ENCODE data around the gene PML. TPM values are rescaled to one million over a fixed set of nuclear protein-coding genes. Genes with fewer than 3 reads are reported as not detected.

PML gene
- total RNA-seq, 2 experiments from 2014 or later = 133 to 138 TPM

GRCh38 chr15:74032046-74032445, 37.5 kb downstream of the PML start:
- Mint-ChIP-seq H3K4me1 (no peaks in the 10 kb centered on the region), H3K27ac (no peak overlapping the region), H3K9me3 (no peaks in the 10 kb centered on the region), H3K27me3 (no peaks in the 10 kb centered on the region), H3K4me3 (no peak overlapping the region), H3K36me3 (ENCODE audit: low read depth) (peaks cover 61% of the 10 kb centered on the region)
- CTCF ChIA-PET = interaction anchor here (1.3 kb wide), 1 partner anchor 59 kb away, joined by 5 read pairs; no protein-coding TSS in a partner anchor
- POLR2A ChIA-PET = no interaction called here
- no peak for DNase-seq

- H3K4me3 Mint-ChIP-seq = no peak overlapping the region
- POLR2A ChIA-PET = no interaction called here
- H3K27ac Mint-ChIP-seq = no peak overlapping the region
- no peaks in the 10 kb centered on the region for H3K9me3 Mint-ChIP-seq
- CTCF ChIA-PET = interaction anchor here (1.3 kb wide), 1 partner anchor 60 kb away, joined by 5 read pairs; no protein-coding TSS in a partner anchor
- H3K36me3 Mint-ChIP-seq (ENCODE audit: low read depth) = peaks cover 69% of the 10 kb centered on the region
- H3K27me3 Mint-ChIP-seq = no peaks in the 10 kb centered on the region
- no peaks in the 10 kb centered on the region for H3K4me1 Mint-ChIP-seq
- no peak for DNase-seq
Measured at GRCh38 chr15:74032606-74033561, 38.4 kb downstream of the PML start.

- DNase-seq = no peak
- Mint-ChIP-seq H3K36me3 (ENCODE audit: low read depth) (peaks cover 68% of the 10 kb centered on the region), H3K27ac (no peak overlapping the region), H3K27me3 (no peaks in the 10 kb centered on the region), H3K9me3 (no peaks in the 10 kb centered on the region), H3K4me1 (no peaks in the 10 kb centered on the region), H3K4me3 (no peak overlapping the region)
- CTCF ChIA-PET = no interaction called here
- POLR2A ChIA-PET = no interaction called here
Measured at GRCh38 chr15:74034206-74034755, 39.8 kb downstream of the PML start.

DNA sequence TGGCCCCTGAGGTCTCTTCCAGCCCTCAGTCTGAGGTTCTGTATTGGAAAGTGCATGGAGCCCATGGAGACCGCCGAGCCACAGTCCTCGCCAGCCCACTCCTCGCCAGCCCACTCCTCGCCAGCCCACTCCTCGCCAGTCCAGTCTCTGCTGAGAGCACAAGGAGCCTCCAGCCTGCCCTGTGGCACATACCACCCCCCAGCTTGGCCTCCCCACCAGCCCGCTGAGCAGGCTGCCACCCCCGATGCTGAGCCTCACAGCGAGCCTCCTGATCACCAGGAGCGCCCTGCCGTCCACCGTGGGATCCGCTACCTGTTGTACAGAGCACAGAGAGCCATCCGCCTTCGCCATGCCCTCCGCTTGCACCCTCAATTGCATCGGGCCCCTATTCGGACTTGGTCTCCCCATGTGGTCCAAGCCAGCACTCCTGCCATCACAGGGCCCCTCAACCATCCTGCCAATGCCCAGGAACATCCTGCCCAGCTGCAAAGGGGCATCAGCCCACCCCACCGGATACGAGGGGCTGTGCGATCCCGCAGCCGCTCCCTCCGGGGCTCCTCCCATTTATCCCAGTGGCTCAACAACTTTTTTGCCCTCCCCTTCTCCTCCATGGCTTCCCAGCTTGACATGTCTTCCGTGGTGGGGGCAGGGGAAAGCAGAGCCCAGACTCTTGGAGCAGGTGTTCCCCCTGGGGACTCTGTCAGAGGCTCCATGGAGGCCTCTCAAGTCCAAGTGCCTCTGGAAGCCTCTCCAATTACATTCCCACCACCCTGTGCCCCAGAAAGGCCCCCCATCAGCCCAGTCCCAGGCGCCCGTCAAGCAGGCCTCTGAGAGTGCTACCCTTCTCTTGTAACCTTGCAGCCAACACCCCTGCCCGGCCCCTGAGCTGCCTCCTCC, 40.9 kb downstream of the PML start:
- CTCF ChIA-PET = interaction anchor here (0.8 to 2.0 kb wide), 2 partner anchors 12 to 62 kb away, joined by 5 to 20 read pairs; no protein-coding TSS in a partner anchor
- H3K9me3 Mint-ChIP-seq = no peaks in the 10 kb centered on the region
- POLR2A ChIA-PET = no interaction called here
- peaks cover 69% of the 10 kb centered on the region for H3K36me3 Mint-ChIP-seq (ENCODE audit: low read depth)
- H3K4me1 Mint-ChIP-seq = no peaks in the 10 kb centered on the region
- no peaks in the 10 kb centered on the region for H3K27me3 Mint-ChIP-seq
- no peak overlapping the region for H3K4me3 Mint-ChIP-seq
- no peak for DNase-seq
- no peak overlapping the region for H3K27ac Mint-ChIP-seq

DNA sequence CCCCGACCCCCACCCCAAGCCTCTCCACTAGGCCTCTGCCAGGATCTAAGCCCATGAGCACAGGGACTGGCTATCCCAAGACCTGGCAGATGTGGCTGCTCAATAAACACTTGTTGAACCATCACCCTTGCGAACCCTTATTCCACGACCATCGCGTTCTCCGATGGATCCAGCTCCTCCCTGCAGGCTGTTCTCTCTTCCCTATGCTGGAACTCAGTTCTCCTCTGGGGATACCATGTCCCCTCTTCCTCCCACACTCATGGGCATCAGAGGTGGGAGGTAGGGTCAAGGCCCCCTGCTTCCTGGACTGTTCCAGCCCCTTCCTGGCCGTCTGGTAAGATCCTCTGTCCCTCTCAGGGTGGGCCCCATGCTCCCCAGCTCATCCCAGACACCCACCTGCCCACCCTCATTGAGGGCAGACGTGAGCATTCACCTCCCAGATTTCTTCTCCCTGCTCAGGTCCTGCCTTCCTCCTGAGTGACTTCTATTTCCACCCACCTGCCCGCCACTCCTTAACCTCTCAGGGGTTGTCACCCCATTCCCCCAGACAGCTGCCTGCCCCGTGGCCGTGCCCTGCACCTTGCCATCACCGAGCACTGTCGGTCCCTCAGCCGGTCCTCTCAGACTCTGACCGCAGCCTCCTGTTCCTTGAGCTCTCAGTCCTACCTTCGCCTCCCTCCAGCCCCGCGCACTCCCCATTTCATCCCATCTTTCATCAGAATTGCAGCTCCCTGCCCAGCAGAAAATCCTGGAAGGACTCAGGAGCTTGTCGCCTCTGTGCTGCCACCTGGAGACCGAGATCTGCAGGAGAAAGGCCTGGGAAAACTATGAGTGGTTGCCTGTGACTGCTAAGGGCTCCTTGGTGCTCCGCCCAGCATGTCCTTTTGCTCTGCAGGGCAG, 42.0 kb downstream of the PML start:
- Mint-ChIP-seq H3K4me3 (no peak overlapping the region), H3K27ac (no peak overlapping the region), H3K4me1 (no peaks in the 10 kb centered on the region), H3K36me3 (ENCODE audit: low read depth) (peaks cover 65% of the 10 kb centered on the region), H3K27me3 (no peaks in the 10 kb centered on the region), H3K9me3 (no peaks in the 10 kb centered on the region)
- ChIA-PET POLR2A (no interaction called here), CTCF (interaction anchor here (0.8 to 2.0 kb wide), 3 partner anchors 11 to 65 kb away, joined by 4 to 20 read pairs (median 5); no protein-coding TSS in a partner anchor)
- no peak for DNase-seq

DNA sequence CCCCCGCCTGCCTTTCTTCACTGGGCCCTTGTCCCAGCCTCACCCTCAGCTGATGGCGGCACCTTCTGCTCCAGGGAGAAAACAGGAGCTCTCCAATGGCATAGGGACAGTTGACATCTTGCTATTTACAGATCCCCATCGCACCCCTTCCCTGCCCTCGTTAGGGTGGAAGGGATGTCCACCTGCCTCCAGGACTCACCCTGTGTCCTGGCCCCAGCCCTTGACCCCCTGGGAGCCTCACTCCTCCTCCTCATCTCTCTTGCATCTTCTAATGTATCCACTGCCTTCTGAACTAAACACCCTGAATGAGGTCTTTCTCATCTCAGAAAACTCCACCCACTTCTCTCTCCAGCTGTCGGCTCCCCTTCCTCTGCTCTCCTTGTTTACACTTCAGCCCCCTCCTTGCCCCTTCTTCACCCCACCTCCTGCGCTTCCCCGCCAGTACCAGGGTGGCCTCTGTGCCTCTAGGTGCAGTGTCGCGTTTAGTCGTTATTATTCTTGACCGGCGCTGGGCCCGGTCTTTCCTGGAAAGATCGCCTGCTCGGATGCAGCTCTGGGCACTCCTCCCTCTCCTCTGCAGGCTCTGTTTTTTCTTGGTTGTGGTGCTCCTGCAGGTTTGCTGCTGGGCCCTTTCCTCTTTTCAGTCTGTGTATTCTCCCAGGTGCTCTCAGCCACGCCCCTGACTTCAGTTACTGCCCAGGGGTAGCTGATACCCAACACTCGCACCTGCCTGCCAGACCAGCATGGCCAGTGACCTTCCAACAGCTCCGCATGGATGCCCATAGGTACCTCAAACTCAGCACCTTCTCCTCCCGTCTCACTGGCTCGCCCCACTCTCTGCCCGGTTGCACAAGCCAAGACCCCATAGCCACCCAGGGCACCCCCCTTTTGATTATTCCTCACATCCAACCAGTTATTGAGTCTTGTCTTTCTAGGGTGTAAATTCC, 42.9 kb downstream of the PML start:
- H3K27me3 Mint-ChIP-seq = no peaks in the 10 kb centered on the region
- no peak overlapping the region for H3K4me3 Mint-ChIP-seq
- H3K36me3 Mint-ChIP-seq (ENCODE audit: low read depth) = peaks cover 57% of the 10 kb centered on the region
- H3K4me1 Mint-ChIP-seq = no peaks in the 10 kb centered on the region
- no peak for DNase-seq
- no peak overlapping the region for H3K27ac Mint-ChIP-seq
- no peaks in the 10 kb centered on the region for H3K9me3 Mint-ChIP-seq
- CTCF ChIA-PET = interaction anchor here (1.1 to 3.2 kb wide), 4 partner anchors 11 to 66 kb away, joined by 3 to 24 read pairs (median 12); no protein-coding TSS in a partner anchor
- POLR2A ChIA-PET = no interaction called here

DNA sequence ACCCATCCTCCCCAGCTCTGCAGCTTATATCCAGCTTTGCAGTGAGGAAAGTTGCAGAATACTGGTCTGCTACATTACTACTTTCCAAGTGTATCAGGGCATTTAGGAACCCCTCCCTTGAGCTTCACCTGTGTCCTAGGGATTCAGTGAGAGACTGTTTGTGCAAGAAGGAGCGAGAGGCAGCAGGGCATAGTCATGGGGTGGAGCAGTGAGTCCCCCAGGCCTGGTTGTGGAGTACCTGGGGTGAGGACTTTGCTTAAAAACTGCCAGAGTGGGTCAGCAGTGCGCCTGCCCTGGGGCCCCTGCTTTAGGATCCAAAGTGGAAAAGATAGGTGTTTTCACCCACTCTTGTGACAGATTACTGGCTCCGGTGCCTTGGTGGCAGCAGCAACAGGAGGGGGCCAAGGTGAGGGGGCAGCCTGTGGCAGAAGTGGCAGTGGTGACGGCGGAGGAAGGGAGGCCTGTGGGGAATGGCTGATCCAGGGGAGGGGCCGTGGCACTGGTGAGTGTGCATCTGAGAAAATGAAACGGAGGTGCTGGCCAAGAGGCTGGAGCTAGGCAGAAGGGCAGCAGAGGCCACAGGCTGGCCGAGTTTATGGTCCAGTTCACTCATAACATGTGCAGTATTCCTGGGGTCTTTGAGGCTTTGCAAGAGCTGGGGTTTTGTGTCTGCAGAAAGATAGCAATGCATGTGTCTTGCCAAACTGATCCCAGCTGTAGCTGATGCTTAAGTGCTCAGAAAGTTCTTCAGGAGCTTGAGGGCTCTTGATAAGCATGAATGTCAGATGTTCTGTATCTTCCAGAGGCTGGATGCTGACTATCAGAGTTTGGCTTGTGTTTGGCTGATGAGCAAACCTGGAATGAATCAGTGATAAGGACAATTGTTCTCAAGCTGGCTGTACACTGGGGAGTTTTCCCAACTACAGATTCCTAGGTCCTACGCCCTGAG, 44.5 kb downstream of the PML start:
- CTCF ChIA-PET = interaction anchor here (1.1 to 3.8 kb wide), 5 partner anchors 10 to 66 kb away, joined by 3 to 24 read pairs (median 3); no protein-coding TSS in a partner anchor
- no peak overlapping the region for H3K27ac Mint-ChIP-seq
- POLR2A ChIA-PET = interaction anchor here (0.9 kb wide), 1 partner anchor 34 kb away, joined by 3 read pairs; no protein-coding TSS in a partner anchor
- H3K36me3 Mint-ChIP-seq (ENCODE audit: low read depth) = peaks cover 55% of the 10 kb centered on the region
- H3K27me3 Mint-ChIP-seq = no peaks in the 10 kb centered on the region
- H3K9me3 Mint-ChIP-seq = no peaks in the 10 kb centered on the region
- no peak overlapping the region for H3K4me3 Mint-ChIP-seq
- H3K4me1 Mint-ChIP-seq = no peaks in the 10 kb centered on the region
- no peak for DNase-seq

- H3K4me1 Mint-ChIP-seq = no peaks in the 10 kb centered on the region
- H3K36me3 Mint-ChIP-seq (ENCODE audit: low read depth) = peaks cover 48% of the 10 kb centered on the region
- ChIA-PET CTCF (interaction anchor here (1.1 to 3.8 kb wide), 4 partner anchors 9 to 66 kb away, joined by 3 to 24 read pairs (median 10); no protein-coding TSS in a partner anchor), POLR2A (interaction anchor here (0.9 kb wide), 1 partner anchor 35 kb away, joined by 3 read pairs; no protein-coding TSS in a partner anchor)
- no peak overlapping the region for H3K4me3 Mint-ChIP-seq
- no peak overlapping the region for H3K27ac Mint-ChIP-seq
- H3K27me3 Mint-ChIP-seq = no peaks in the 10 kb centered on the region
- no peaks in the 10 kb centered on the region for H3K9me3 Mint-ChIP-seq
- DNase-seq = no peak
Measured at GRCh38 chr15:74039656-74040010, 45.1 kb downstream of the PML start.

DNA sequence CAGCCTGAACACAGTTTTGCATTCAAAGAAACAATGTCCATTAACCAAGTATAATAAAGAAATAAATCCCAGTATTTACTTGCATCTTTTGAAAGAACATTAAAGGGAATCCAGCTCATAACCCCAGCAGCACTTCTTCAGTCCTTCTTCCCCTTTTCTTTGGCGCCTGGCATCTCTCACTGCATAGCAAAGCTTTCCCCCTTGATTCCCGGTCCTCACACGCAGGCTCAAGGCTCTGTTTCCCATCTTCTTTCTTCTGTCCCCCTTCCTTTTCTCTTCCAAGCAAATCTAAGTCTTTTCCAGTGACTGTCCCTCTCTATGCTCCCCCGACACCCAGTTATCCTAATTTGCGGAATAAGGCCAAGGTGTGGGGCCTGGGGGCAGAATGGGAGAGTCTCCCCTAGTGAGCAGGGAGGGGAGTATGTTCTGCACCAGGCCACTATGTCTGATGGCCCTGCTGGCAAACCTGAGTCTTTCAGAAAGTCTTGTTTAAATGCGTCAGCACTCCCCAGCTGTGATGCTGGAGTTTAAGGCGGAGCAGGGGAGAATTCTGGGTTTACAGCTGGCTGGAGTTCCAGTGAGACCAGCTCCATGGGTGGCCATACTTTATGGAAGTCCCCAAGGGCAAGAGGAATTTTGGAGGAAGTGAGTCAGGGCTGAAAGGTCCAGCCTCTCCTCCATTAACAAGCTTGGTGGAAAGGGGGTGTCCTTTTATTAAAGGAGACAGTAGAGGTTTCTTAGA, 45.8 kb downstream of the PML start:
- H3K27me3 Mint-ChIP-seq = no peaks in the 10 kb centered on the region
- no peaks in the 10 kb centered on the region for H3K9me3 Mint-ChIP-seq
- DNase-seq = no peak
- POLR2A ChIA-PET = interaction anchor here (1.5 kb wide), 1 partner anchor 12 kb away, joined by 4 read pairs; no protein-coding TSS in a partner anchor
- CTCF ChIA-PET = interaction anchor here (1.3 to 3.8 kb wide), 4 partner anchors 8 to 89 kb away, joined by 3 to 24 read pairs (median 10); no protein-coding TSS in a partner anchor
- H3K4me1 Mint-ChIP-seq = no peaks in the 10 kb centered on the region
- H3K4me3 Mint-ChIP-seq = no peak overlapping the region
- H3K36me3 Mint-ChIP-seq (ENCODE audit: low read depth) = peaks cover 43% of the 10 kb centered on the region
- no peak overlapping the region for H3K27ac Mint-ChIP-seq

DNA sequence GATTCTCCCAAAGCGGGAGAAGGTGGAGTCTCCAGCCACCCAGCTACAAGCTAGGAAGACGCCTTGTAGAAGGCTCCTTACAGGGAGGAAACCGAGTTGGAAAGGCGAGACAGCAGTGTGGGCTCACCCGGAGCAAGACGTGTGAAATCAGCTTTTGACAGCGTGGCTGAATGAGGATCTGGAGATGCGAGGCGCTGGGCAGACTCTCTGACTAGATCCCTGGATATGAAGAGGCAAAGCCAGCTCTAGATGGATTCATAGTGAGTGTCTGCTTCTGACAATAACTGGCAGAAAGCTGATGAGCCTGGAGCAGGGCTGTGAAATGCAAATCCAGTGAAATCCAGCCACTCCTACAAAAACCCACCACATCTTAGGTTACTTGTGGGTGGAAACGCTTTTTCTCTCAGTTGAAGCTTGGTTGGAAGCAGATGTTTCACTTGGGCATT, 46.8 kb downstream of the PML start:
- Mint-ChIP-seq H3K9me3 (no peaks in the 10 kb centered on the region), H3K4me3 (no peak overlapping the region), H3K27ac (no peak overlapping the region), H3K4me1 (no peaks in the 10 kb centered on the region), H3K27me3 (no peaks in the 10 kb centered on the region), H3K36me3 (ENCODE audit: low read depth) (peaks cover 33% of the 10 kb centered on the region)
- DNase-seq = no peak
- CTCF ChIA-PET = interaction anchor here (1.5 to 3.8 kb wide), 2 partner anchors 68 to 90 kb away, joined by 3 to 18 read pairs; no protein-coding TSS in a partner anchor
- POLR2A ChIA-PET = interaction anchor here (1.5 kb wide), 1 partner anchor 11 kb away, joined by 4 read pairs; no protein-coding TSS in a partner anchor
